GM19395 (cell line): ENCODE data around the gene USP22.
"Not testable (repeated sequence)": the region's sequence is repeated elsewhere in the genome, so short reads cannot be mapped to it uniquely, and the experiment has no call there.

Experiments
- ATAC-seq: cut with Tn5 transposase; IDR thresholded peaks from one replicate; pipeline ENCODE4 v1.9.1; 2021; ENCODE audit warnings: mild to moderate bottlenecking, moderate library complexity; ENCODE audit not compliant: unreplicated experiment

The USP22 gene

GRCh38 chr17:20989991-20990855, 52.6 kb downstream of the USP22 start:
- no peak for ATAC-seq

- ATAC-seq = no peak
Measured at GRCh38 chr17:20989481-20989880, 53.3 kb downstream of the USP22 start.

DNA sequence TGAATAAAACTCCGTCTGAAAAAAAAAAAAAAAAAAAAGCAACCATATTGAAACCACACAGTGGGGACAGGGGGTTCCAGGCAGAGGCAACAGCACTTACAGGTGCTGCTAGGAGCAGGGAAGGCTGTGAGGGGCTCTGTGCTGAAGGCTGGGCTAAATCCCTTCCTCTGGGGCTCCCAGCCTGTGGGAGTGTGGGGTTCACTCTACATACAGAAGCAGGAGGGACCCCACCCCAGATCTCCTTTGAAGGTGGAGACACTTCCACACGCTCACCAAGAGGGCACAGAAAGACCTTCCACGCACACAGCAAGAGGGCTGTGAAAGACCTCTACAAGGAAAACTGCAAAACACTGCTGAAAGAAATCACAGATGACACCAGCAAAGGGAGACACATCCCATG, 53.9 kb downstream of the USP22 start:
- ATAC-seq = no peak

DNA sequence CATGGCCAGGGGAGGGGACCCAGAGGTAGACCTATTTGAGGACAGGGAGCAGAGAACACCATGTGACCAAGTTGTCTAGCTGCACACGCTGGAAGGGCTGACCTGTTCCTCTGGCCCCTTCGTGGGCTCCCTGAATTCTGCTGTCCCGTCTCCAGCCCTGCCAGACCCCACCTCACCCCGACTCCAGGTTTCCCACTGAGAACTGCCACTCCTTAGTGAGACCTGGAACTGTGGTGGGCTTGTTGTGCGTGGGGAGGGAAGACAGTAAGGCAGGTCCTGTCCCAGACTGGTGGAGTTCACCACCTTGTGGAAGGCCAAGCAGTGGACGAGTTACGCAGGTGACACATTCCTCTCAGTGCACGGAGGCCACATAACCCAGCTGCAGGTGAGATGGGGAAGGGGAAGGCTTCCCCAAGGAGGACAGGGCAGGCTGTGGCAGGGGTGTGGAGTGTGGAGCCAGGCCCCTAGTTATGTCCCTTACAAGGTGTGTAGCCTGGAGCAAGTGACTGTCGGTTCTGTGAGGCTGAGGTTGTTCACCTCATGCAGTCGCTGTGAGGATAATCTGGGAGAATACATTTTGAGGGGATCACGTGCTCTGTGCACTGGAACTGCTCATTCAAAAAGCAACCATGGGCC, 54.7 kb downstream of the USP22 start:
- ATAC-seq = no peak

DNA sequence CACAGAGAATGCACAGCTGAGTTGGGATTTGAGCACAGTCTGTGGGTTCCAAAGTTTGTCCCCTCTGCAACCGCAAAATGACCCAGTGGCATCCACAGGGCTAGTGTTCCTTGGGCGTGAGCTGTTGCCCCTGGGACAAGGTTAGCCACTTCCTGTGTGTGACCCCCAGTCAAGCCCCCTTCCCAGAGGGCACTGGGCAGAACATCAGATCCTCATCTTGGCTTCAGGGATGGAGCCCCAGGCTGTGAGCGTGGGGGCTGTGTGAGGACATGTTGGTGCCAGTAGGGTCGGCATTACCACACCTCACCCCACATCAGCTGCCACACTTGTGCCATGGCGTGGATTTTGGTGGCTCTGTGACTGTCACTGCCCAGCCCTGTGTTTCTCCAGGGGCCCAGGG, 55.3 kb downstream of the USP22 start:
- ATAC-seq = no peak

- ATAC-seq = no peak
Measured at GRCh38 chr17:20986767-20987510, 55.9 kb downstream of the USP22 start.

GRCh38 chr17:20983359-20983637, 59.5 kb downstream of the USP22 start:
- ATAC-seq = no peak

DNA sequence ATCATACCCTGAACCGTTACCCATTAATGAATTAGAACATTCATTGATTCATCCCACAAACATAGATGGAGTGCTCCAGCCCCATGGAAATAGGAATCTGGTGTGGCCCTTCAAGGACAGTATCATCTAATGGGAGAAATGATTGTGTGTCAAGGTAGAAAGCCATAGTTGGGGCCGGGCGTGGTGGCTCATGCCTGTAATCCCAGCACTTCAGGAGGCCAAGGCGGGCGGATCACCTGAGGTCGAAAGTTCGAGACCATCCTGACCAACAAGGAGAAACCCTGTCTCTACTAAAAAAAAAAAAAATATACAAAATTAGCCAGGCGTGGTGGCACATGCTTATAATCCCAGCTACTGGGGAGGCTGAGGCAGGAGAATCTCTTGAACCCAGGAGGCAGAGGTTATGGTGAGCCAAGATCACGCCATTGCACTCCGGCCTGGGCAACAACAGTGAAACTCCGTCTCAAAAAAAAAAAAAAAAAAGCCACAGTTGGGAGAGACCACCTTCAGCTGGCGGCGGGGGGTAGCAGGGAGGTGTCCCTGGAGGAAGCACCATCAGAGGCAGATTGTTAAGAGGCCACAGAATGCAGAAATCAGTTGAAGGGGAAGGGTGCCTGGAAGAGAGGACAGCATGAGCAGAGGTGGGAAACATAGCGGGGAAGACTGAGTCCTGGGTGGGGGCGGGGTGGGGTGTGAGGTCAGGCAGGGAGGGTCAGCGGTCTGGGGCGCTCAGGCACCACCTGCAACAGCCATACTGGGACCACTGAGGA, 60.0 kb downstream of the USP22 start:
- no peak for ATAC-seq

DNA sequence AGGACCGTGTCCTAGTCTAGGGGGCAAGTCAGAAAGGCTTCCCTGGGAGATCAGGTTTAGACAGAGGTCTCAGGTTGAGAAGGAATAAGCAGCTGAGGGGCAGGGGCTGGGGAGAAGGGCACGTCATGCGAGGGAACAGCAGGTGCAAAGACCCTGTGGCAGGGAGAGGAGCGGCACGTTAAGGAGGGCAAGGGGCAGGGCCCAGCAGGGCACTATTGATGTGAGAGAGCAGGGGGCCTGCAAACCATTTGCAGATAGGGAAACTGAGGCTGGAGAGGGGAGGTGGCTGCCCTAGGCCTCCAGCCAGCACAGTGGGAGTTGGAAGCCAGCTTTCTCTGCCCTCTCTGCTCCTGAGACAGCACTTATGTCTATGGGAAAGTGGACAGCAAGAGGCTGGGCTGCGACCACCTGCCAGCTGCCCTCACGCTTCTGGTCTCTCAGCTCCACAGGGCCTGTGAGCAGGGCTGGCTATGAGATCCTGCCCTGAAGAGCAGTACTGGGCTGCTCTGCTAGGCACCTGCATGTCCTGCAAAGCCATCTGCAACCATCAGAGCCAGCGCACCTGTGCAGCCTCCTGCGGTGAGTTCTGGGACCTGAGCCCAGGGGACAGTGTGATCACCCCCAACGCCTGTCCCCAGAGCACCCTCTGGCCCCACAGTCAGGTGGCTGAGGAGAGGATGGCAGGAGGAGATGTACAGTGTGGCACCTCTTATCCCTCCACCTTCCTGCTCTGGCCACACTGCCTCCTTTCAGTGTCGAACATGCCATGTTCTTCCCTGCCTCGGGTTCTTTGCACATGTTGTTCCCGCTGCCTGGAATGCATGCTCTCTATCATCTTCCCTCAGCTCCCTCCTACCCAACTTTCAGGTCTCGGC, 61.5 kb downstream of the USP22 start:
- no peak for ATAC-seq

- ATAC-seq = no peak
Measured at GRCh38 chr17:20979792-20980083, 63.1 kb downstream of the USP22 start.

DNA sequence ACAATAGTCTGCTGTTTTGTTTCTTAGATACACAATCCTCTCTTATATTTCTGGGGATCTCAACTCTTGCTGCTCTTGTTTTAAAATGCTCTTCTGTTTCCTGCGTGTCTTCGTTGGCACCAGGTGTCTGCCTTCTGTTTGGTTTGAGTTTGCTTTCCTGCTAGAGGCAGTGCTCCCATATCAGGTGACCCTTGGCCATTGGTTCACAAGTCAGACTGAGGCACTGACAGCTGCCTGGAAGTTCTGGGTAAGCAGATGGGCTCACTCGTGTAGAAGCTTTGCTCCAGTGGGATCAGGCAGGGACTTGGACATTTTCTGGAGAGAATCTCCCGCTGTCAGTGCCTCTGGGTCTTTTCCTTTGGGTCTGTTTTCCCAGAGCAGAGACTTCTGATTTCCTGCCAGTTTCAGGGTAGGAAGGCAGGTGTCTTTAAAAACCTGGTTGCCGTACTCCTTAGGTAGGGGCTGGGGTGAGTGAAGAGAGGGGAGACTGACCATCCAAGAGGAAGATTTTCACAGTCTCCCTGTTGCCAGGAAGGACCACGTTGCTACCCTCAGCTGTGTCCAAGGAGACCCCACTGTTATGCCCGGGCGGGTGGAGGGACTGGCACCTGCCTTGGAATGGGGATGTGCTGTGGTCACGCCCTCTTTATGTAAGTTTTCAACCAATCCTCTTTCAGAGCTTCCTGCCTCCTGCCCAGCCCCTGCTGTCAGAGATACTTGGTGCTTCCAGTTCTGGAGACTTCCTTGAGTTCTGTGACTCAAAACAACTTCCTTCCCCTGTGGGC, 63.6 kb downstream of the USP22 start:
- not testable (repeated sequence) for ATAC-seq

DNA sequence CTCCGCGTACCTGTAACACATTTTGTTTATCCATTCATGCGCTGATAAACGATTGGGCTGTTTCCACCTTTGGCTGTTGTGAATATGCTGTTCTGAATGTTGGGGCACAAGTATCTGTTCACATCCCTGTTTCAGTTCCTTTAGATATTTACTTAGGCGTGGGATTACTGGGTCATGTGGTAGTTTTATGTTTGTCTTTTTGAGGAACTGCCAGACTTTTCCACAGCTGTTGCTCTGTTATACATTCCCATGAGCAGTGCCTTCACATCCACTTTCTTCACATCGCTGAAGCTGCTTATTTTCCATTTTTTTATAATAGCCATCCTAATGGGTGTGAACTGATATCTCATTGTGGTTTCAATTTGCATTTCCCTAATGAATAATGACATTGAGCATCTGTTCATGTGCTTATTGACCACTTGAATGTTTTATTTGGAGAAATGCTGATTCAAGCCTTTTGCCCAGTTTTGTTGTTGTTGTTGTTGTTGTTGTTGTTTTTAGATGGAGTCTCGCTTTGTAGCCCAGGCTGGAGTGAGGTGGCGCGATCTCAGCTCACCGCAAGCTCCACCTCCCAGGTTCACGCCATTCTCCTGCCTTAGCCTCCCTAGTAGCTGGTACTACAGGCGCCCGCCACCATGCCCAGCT, 65.1 kb downstream of the USP22 start:
- not testable (repeated sequence) for ATAC-seq

GRCh38 chr17:20975566-20975965, 67.2 kb downstream of the USP22 start:
- no peak for ATAC-seq

- no peak for ATAC-seq
Measured at GRCh38 chr17:20970329-20970728, 72.5 kb downstream of the USP22 start.

DNA sequence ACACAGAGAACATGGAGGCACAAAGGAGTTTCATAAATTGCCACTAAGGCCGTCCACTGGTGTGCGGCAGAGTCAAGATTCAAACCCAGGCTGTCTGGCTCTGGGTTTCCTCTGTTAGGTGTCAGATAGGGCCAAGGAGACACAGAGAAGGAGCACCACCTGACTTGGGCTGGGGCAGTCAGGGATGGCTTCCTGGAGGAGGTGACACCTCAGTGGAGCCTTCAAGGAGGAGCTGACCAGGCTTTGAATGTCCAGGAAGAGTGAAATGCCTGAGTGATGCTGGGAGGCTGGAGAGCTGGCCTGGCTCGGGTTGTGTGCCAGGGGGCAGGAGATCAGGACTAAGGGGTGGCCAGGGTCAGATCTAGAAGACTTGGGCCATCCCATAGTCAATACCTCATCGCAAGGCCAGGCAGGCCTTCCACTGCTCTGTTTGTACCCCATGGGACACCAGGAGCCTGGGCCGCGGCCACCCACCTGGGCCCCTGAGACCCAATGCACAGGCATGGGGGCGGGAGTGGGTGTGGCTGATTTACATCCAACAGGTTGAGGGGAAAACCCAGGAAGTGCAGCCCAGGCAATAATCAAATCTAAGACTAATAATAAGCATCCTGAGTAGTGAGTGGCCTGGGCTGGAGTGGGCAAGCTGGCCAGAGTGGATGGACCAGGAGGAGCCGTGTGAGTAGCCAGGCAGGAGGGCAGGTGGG, 73.7 kb downstream of the USP22 start:
- ATAC-seq = no peak

GRCh38 chr17:20967776-20968175, 75.0 kb downstream of the USP22 start:
- no peak for ATAC-seq

- no peak for ATAC-seq
Measured at GRCh38 chr17:20966870-20967269, 75.9 kb downstream of the USP22 start.

DNA sequence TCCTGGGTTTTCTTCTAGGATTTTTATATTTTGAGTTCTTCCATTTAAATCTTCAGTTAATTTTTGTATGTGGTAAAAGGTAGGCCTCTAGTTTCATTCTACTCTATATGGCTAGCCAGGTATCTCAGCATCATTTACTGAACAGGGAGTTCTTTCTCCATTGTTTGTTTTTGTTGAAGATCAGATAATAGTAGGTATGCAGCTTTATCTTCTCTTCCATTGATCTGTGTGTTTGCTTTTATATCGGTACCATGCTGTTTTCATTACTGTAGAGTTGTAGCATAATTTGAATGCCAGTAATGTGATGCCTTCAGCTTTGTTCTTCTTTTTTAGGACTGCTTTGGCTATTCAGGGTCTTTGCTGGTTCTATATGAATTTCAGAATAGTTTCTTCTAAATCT, 77.3 kb downstream of the USP22 start:
- no peak for ATAC-seq

GRCh38 chr17:20961586-20961985, 81.2 kb downstream of the USP22 start:
- no peak for ATAC-seq
